Left hindlimb (tissue), 1 donor: ENCODE measurements around the gene APOB.

Experiments
- DNase-seq: peaks from one replicate; pipeline ENCODE4 v3.0.0-alpha.2; 2018

Gene APOB

GRCh38 chr2:21001225-21001946 is 42.5 kb downstream of the APOB start:
- no peak for DNase-seq

GRCh38 chr2:20999906-21000645 is 43.8 kb downstream of the APOB start:
- no peak for DNase-seq

GRCh38 chr2:20998972-20999905 is 44.6 kb downstream of the APOB start:
- no peak for DNase-seq

GRCh38 chr2:20997953-20998722 is 45.7 kb downstream of the APOB start:
- DNase-seq = no peak

- no peak for DNase-seq
These were observed 49.7 kb downstream of the APOB start for GRCh38 chr2:20994130-20994529.

GRCh38 chr2:20992201-20992711 is 51.6 kb downstream of the APOB start:
- DNase-seq = no peak

GRCh38 chr2:20990442-20991430 is 53.1 kb downstream of the APOB start:
- DNase-seq = no peak

GRCh38 chr2:20989404-20989803 is 54.5 kb downstream of the APOB start:
- no peak for DNase-seq

- DNase-seq = no peak
These were observed 55.0 kb downstream of the APOB start for GRCh38 chr2:20988905-20989304.

- DNase-seq = no peak
These were observed 57.6 kb downstream of the APOB start for GRCh38 chr2:20986024-20986939.

- DNase-seq = no peak
These were observed 58.8 kb downstream of the APOB start for GRCh38 chr2:20985062-20985461.

GRCh38 chr2:20984408-20984807 is 59.5 kb downstream of the APOB start:
- no peak for DNase-seq

GRCh38 chr2:20983844-20984243 is 60.0 kb downstream of the APOB start:
- no peak for DNase-seq

GRCh38 chr2:20982861-20983260 is 61.0 kb downstream of the APOB start:
- no peak for DNase-seq

GRCh38 chr2:20977520-20978180 is 66.2 kb downstream of the APOB start:
- DNase-seq = no peak

GRCh38 chr2:20976527-20976926 is 67.3 kb downstream of the APOB start:
- DNase-seq = no peak

GRCh38 chr2:20972792-20973565 is 70.9 kb downstream of the APOB start:
- no peak for DNase-seq

GRCh38 chr2:20972110-20972509 is 71.8 kb downstream of the APOB start:
- no peak for DNase-seq

- DNase-seq = no peak
These were observed 73.8 kb downstream of the APOB start for GRCh38 chr2:20970068-20970467.
